IMR-90 (cell line): ENCODE data around the gene LRRC55. TPM values are rescaled to one million over a fixed set of nuclear protein-coding genes. Genes with fewer than 3 reads are reported as not detected.

Experiments
- ATAC-seq: fragments of 200-7000 bp; cut with Tn5 transposase; 2 replicates; pipeline ENCODE4 v1.9.1; 2020; ENCODE audit warnings: low read depth, mild to moderate bottlenecking, moderate library complexity
- BruUV-seq: library from RNA; stranded (reverse); fragments of 400-500 nt; replicated peaks from 2 replicates; lab custom pipeline; 2021; lab: Mats Ljungman, UMichigan
- CTCF ChIA-PET: fragments of 300-600 bp; formaldehyde crosslinking; extraction: SDS; loops from one replicate; lab custom pipeline; 2021; ENCODE audit warnings: antibody characterized with exemption; lab: Yijun Ruan, JAX
- POLR2A ChIA-PET: fragments of 300-600 bp; sonication (Branson Sonifier 250); formaldehyde crosslinking; loops from one replicate; lab custom pipeline; 2022; ENCODE audit warnings: antibody characterized with exemption; ENCODE audit not compliant: unreplicated experiment; lab: Charles Lee
- DNase-seq: peaks from one replicate; pipeline ENCODE4 v3.0.0; 2013
- H2AFZ ChIP-seq: replicated peaks from 2 replicates; pipeline ENCODE3; 2013; ENCODE audit warnings: low read length, mild to moderate bottlenecking; ENCODE audit not compliant: poor library complexity
- H2AK5ac ChIP-seq: 2 replicates; pipeline ENCODE4 v1.6.1; 2013; ENCODE audit warnings: low read depth, low read length, inconsistent platforms
- H2AK9ac ChIP-seq: replicated peaks from 2 replicates; pipeline ENCODE3; 2013; ENCODE audit warnings: mild to moderate bottlenecking, low read depth, low read length, moderate library complexity; ENCODE audit not compliant: poor library complexity
- H2BK120ac ChIP-seq: 2 replicates; pipeline ENCODE4 v1.6.1; 2013; ENCODE audit warnings: low read depth, low read length, inconsistent platforms
- H2BK15ac ChIP-seq: 3 replicates; pipeline ENCODE4 v1.6.1; 2013; ENCODE audit warnings: low read depth, low read length, inconsistent platforms
- H2BK20ac ChIP-seq: 2 replicates; pipeline ENCODE4 v1.6.1; 2013; ENCODE audit warnings: low read depth, mild to moderate bottlenecking, inconsistent platforms, low read length, moderate library complexity
- H2BK5ac ChIP-seq: 2 replicates; pipeline ENCODE4 v1.6.1; 2013; ENCODE audit warnings: mild to moderate bottlenecking, low read depth, low read length, inconsistent platforms; ENCODE audit not compliant: poor library complexity, severe bottlenecking
- H3K14ac ChIP-seq: replicated peaks from 2 replicates; pipeline ENCODE4 v1.6.1; 2013; ENCODE audit warnings: low read depth, low read length, inconsistent platforms
- H3K18ac ChIP-seq: 2 replicates; pipeline ENCODE4 v1.6.1; 2013; ENCODE audit warnings: low read depth, low read length, control low read depth
- H3K23ac ChIP-seq: 2 replicates; pipeline ENCODE4 v1.6.1; 2013; ENCODE audit warnings: low read depth, low read length, inconsistent platforms
- H3K27ac ChIP-seq: 2 replicates; pipeline ENCODE4 v1.5.1; 2013; ENCODE audit warnings: mild to moderate bottlenecking, control low read depth, low read length; ENCODE audit not compliant: insufficient read depth
- H3K27me3 ChIP-seq: 2 replicates; pipeline ENCODE4 v1.6.1; 2013; ENCODE audit warnings: low read length; ENCODE audit not compliant: control insufficient read depth, insufficient read depth
- H3K36me3 ChIP-seq: 2 replicates; pipeline ENCODE4 v1.6.1; 2013; ENCODE audit warnings: low read length, mixed read lengths; ENCODE audit not compliant: control insufficient read depth, insufficient read depth
- H3K4ac ChIP-seq: 2 replicates; pipeline ENCODE4 v1.6.1; 2013; ENCODE audit warnings: low read depth, low read length, inconsistent platforms
- H3K4me1 ChIP-seq: 2 replicates; pipeline ENCODE4 v1.6.1; 2013; ENCODE audit warnings: low read length, mixed read lengths; ENCODE audit not compliant: control insufficient read depth, insufficient read depth
- H3K4me2 ChIP-seq: 2 replicates; pipeline ENCODE4 v1.6.1; 2013; ENCODE audit warnings: low read depth, mild to moderate bottlenecking, control low read depth, low read length, moderate library complexity
- H3K4me3 ChIP-seq: 2 replicates; pipeline ENCODE4 v1.5.1; 2013; ENCODE audit warnings: low read depth, mild to moderate bottlenecking, control low read depth, low read length, moderate library complexity; ENCODE audit not compliant: insufficient read depth
- H3K56ac ChIP-seq: 2 replicates; pipeline ENCODE4 v1.6.1; 2013; ENCODE audit warnings: low read length, inconsistent platforms; ENCODE audit not compliant: insufficient read depth; ENCODE audit errors: extremely low read depth
- H3K79me1 ChIP-seq, 2 experiments: 2 replicates each; pipeline ENCODE4 v1.6.1; 2013; ENCODE audit warnings: low read length in 2 of 2, inconsistent platforms in 1 of 2, low read depth in 1 of 2
- H3K9ac ChIP-seq: 2 replicates; pipeline ENCODE4 v1.6.1; 2013; ENCODE audit warnings: low read depth, low read length, control low read depth
- H3K9me1 ChIP-seq: 2 replicates; pipeline ENCODE4 v1.6.1; 2013; ENCODE audit warnings: low read length, inconsistent platforms; ENCODE audit not compliant: insufficient read depth
- H3K9me3 ChIP-seq: 2 replicates; pipeline ENCODE4 v1.6.1; 2013; ENCODE audit warnings: low read length; ENCODE audit not compliant: control insufficient read depth, insufficient read depth
- H4K20me1 ChIP-seq: 2 replicates; pipeline ENCODE4 v1.6.1; 2013; ENCODE audit warnings: low read length, inconsistent platforms; ENCODE audit not compliant: insufficient read depth
- H4K5ac ChIP-seq: 2 replicates; pipeline ENCODE4 v1.6.1; 2013; ENCODE audit warnings: mild to moderate bottlenecking, low read depth, low read length, control low read depth
- H4K8ac ChIP-seq, 2 experiments: 2 replicates each; pipeline ENCODE4 v1.6.1; 2013; ENCODE audit warnings: low read depth in 2 of 2, low read length in 2 of 2, control low read depth in 1 of 2, inconsistent platforms in 1 of 2
- H4K91ac ChIP-seq: 2 replicates; pipeline ENCODE4 v1.6.1; 2013; ENCODE audit warnings: low read depth, low read length, inconsistent platforms; ENCODE audit not compliant: insufficient read depth
- CEBPB ChIP-seq: IDR thresholded peaks from 2 replicates; pipeline ENCODE4 v1.6.1; 2012; ENCODE audit warnings: low read depth, low read length, improper control_type of control experiment
- MAFK ChIP-seq: IDR thresholded peaks from 2 replicates; pipeline ENCODE4 v1.6.1; 2012; ENCODE audit warnings: low read depth, low read length, improper control_type of control experiment
- MAZ ChIP-seq: IDR thresholded peaks from 2 replicates; pipeline ENCODE4 v1.6.1; 2012; ENCODE audit warnings: low read depth, mild to moderate bottlenecking, low read length, improper control_type of control experiment, moderate library complexity, borderline replicate concordance
- MXI1 ChIP-seq: IDR thresholded peaks from 2 replicates; pipeline ENCODE4 v1.6.1; 2012; ENCODE audit warnings: low read depth, mild to moderate bottlenecking, low read length, moderate library complexity, borderline replicate concordance
- NFE2L2 ChIP-seq: fragments of 150-350 bp; IDR thresholded peaks from 2 replicates; pipeline ENCODE4 v1.6.1; 2016; ENCODE audit warnings: low read depth, mild to moderate bottlenecking, low read length
- RAD21 ChIP-seq: IDR thresholded peaks from 2 replicates; pipeline ENCODE4 v1.6.1; 2012; ENCODE audit warnings: low read length, improper control_type of control experiment
- RCOR1 ChIP-seq: IDR thresholded peaks from 2 replicates; pipeline ENCODE4 v1.6.1; 2012; ENCODE audit warnings: mild to moderate bottlenecking, low read length, improper control_type of control experiment; ENCODE audit not compliant: insufficient replicate concordance
- WGBS, 2 experiments: methylation state at CpG; one replicate each; pipeline versions ENCODE4 v1.1.5 to v1.1.7; 2013; ENCODE audit warnings: missing lambda C conversion rate in 2 of 2; ENCODE audit not compliant: insufficient read length in 1 of 2; ENCODE audit errors: extremely low coverage in 2 of 2; 5-methylcytosine and 5-hydroxymethylcytosine counted together
- dilution Hi-C: fragments of 300-500 bp; cut with HindIII; formaldehyde crosslinking; loops from one replicate; pipeline ENCODE4 v1.14.3; 2018; ENCODE audit warnings: low sequenced_read_pairs; ENCODE audit not compliant: unreplicated experiment
- in situ Hi-C: fragments of 300-500 bp; cut with MboI; formaldehyde crosslinking; loops from 3 replicates; pipeline ENCODE4 v1.14.3; 2019; ENCODE audit warnings: low sequenced_read_pairs, inconsistent platforms, mixed read lengths
- intact Hi-C: fragments of 100-400 bp; cut with micrococcal nuclease; formaldehyde crosslinking; loops from 2 replicates; pipeline ENCODE4 v1.10.0; 2022
- polyA plus RNA-seq, 3 experiments: library from polyadenylated mRNA; depleted of rRNA; stranded (reverse); fragments of >200 nt; gene quantifications; 2 replicates each; pipeline ENCODE4 v1.2.3, GENCODE V29; 2012; ENCODE audit warnings: low replicate concordance in 1 of 3
- total RNA-seq: library from RNA; depleted of rRNA; stranded (reverse); fragments of >200 nt; gene quantifications from 2 replicates; pipeline ENCODE4 v1.2.3, GENCODE V29; 2012

The LRRC55 gene
- total and polyA plus RNA-seq, 2 of the 4 experiments (the other 2 are of a cell fraction), result not detected

GRCh38 chr11:57190548-57190947 lies 8.8 kb downstream of the LRRC55 start:
- DNase-seq (no peak), ATAC-seq (no peak)
- Histone ChIP-seq H4K20me1 (no peaks in the 10 kb centered on the region), H4K91ac (no peak overlapping the region), H2AK5ac (no peak overlapping the region), H4K5ac (no peak overlapping the region), H2BK20ac (no peak overlapping the region), H4K8ac (no peak overlapping the region), H2BK15ac (no peak overlapping the region), H3K9me1 (no peaks in the 10 kb centered on the region; the same call in 1 of the 2 replicates), H3K4ac (no peak overlapping the region), H3K14ac (no peak overlapping the region), H3K27ac (no peak overlapping the region), H2AK9ac (no peak overlapping the region), H3K9ac (no peak overlapping the region), H2BK120ac (no peak overlapping the region), H2AFZ (no peak overlapping the region), H2BK5ac (no peak overlapping the region), H3K9me3 (no peaks in the 10 kb centered on the region), H3K23ac (no peak overlapping the region), H3K79me1 (no peaks in the 10 kb centered on the region), H3K36me3 (no peaks in the 10 kb centered on the region), H3K56ac (no peak overlapping the region), H3K27me3 (peaks cover 3% of the 10 kb centered on the region), H3K4me1 (no peaks in the 10 kb centered on the region), H3K4me2 (no peak overlapping the region), H3K18ac (no peak overlapping the region), H3K4me3 (no peak overlapping the region)
- dilution Hi-C loops, result no loop called here
- CTCF ChIA-PET, result no interaction called here
- POLR2A ChIA-PET, result no interaction called here
- no peak for TF ChIP-seq RCOR1
- no peak for TF ChIP-seq RAD21
- no peak for TF ChIP-seq MXI1
- no peak for TF ChIP-seq MAFK
- no peak for TF ChIP-seq MAZ
- no peak for TF ChIP-seq NFE2L2
- TF ChIP-seq CEBPB, result no peak
- no TSS peak for BruUV-seq
- intact Hi-C loops, result no loop called here
- no CpG with 5 or more reads among the region's 4 CpGs for WGBS, 2 experiments
- in situ Hi-C loops, result no loop called here
